Measurements from ENCODE around the gene ANKLE1.

- no peak for TF ChIP-seq EP300 (IDR thresholded peaks at IDR 0.05; ENCODE audit: borderline replicate concordance in 1 of 2, low read depth in 1 of 2, low read length in 1 of 2)
- 0 out of 2 replicates have a peak, but pooled peaks have one; percentile 9 for TF ChIP-seq REST (IDR thresholded peaks at IDR 0.05; ENCODE audit: low read depth, low read length)
- no peak for TF ChIP-seq CTCF (IDR thresholded peaks at IDR 0.05)
- TF ChIP-seq RCOR1 (IDR thresholded peaks at IDR 0.05; ENCODE audit: low read length) = no peak
These were observed 37.7 kb upstream of the ANKLE1 start for GRCh38 chr19:17243830-17244617.

Measured in SK-N-SH (cell line).